KOPT-K1 (cell line): ENCODE data around the gene KIF3B.
"Not testable (repeated sequence)": the region's sequence is repeated elsewhere in the genome, so short reads cannot be mapped to it uniquely, and the experiment has no call there.

Experiments used
- H3K27ac ChIP-seq: fragments of 200-600 bp; sonication (generic); 2 replicates; pipeline ENCODE4 v1.5.1; 2016; ENCODE audit warnings: antibody characterized with exemption, mild to moderate bottlenecking, low read depth, low read length; ENCODE audit not compliant: poor library complexity, severe bottlenecking
- H3K36me3 ChIP-seq: fragments of 200-600 bp; sonication (generic); 2 replicates; pipeline ENCODE4 v1.5.1; 2017; ENCODE audit warnings: antibody characterized with exemption, mild to moderate bottlenecking, low read length, moderate library complexity; ENCODE audit not compliant: insufficient read depth
- H3K9me3 ChIP-seq: fragments of 200-600 bp; sonication (generic); 2 replicates; pipeline ENCODE4 v1.5.1; 2017; ENCODE audit warnings: antibody characterized with exemption, low read length, mild to moderate bottlenecking; ENCODE audit not compliant: insufficient read depth, poor library complexity, severe bottlenecking

The KIF3B gene

GRCh38 chr20:32238483-32239425 lies 38.7 kb upstream of the KIF3B start:
- Histone ChIP-seq H3K9me3 (no peaks in the 10 kb centered on the region), H3K27ac (no peak overlapping the region), H3K36me3 (peaks cover 41% of the 10 kb centered on the region)

DNA sequence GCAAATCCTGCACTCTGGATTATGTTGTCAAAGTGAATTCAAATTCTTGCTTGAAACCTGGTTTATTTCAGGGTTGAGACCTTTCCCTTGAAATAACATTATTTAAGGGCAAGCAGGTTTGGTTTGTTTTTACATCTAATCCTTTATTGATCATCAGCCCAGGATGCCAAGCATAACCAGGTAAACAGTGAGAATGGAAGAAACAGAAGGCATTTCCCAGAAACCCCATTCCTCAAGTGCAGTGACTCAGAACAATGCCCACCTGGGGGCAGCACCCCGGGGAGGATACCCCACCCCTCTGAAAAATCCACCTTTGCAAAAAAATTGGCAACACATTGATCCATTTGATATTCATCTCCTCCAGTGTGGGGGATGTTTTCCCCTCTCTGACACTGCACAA lies 37.2 kb upstream of the KIF3B start:
- H3K27ac ChIP-seq = no peak overlapping the region
- H3K9me3 ChIP-seq = no peaks in the 10 kb centered on the region
- peaks cover 26% of the 10 kb centered on the region for H3K36me3 ChIP-seq

DNA sequence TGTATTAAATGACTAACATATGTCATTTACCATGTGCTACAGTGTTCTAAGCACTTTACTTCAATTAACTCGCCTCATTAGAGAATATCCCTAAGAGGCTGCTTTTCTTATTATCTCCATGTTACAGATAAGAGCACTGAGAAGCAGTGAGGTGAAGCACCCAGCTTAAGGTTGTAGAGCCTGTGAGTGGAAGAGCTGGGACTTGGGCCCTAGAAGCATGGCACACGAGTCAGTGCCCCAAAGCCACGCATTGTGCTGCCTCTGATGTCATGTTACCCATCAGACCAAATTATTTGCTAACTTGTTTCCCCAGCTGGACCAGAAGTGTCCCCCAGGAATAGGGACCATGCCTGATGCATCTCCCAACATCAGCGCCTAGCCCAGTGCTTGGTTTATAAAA lies 35.6 kb upstream of the KIF3B start:
- H3K27ac ChIP-seq = no peak overlapping the region

DNA sequence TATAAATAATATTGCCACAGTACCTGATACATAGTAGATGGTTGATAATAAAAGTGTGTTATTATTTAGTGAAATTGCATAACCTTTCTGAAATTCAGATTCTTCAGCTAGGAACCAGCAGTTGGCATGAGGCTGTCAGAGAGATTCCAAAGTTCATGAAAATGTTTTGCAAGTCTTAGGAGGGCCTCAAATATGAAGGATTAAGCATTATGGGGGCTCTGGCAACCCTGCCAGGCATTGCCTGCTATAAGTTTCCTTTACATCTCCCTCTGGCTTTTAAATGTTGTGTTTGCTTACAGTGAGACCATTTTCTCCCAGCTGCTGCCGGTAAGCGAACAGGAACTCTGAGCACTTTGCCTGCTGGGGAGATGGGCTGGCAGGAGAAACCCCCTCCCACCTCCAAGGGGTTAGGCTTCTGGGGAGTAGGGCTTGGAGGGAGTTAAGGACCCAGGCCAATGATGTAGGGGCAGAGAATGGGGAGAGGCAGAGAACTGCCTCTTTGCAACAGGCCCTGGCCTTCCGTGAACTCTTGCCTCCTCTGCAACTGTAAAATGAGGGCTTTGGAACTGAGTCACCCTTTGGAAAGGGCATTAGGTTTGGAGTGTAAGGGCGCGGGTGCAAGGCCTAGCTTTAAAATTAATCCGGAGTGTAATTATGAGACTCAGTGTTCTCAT lies 33.2 kb upstream of the KIF3B start:
- H3K9me3 ChIP-seq = no peaks in the 10 kb centered on the region
- no peak overlapping the region for H3K27ac ChIP-seq
- H3K36me3 ChIP-seq = no peaks in the 10 kb centered on the region

More for the DNA sequence above, 35.6 kb upstream of the KIF3B start:
- Histone ChIP-seq H3K36me3 (peaks cover 10% of the 10 kb centered on the region; the same call in 1 of the 2 replicates), H3K9me3 (no peaks in the 10 kb centered on the region)

GRCh38 chr20:32244959-32245358 lies 32.5 kb upstream of the KIF3B start:
- Histone ChIP-seq H3K27ac (no peak overlapping the region), H3K36me3 (no peaks in the 10 kb centered on the region)

DNA sequence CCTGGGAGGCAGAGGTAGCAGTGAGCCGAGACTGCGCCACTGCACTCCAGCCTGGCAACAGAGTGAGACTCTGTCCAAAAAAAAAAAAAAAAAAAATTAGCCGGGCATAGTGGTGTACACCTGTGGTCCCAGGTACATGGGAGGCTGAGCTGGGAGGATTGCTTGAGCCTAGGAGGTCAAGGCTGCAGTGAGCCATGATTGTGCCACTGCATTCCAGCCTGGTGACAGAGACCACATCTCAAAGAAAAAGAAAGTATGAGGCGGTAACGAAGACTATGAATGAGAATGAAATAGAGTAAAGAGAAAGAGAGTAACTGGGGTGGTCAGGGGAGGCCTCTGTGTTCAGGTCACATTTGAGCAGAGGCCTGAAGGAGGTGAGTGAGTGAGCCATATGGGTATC lies 31.2 kb upstream of the KIF3B start:
- H3K36me3 ChIP-seq, H3K27ac ChIP-seq, H3K9me3 ChIP-seq: not testable (repeated sequence)

More at GRCh38 chr20:32244959-32245358, 32.5 kb upstream of the KIF3B start:
- no peaks in the 10 kb centered on the region for H3K9me3 ChIP-seq

DNA sequence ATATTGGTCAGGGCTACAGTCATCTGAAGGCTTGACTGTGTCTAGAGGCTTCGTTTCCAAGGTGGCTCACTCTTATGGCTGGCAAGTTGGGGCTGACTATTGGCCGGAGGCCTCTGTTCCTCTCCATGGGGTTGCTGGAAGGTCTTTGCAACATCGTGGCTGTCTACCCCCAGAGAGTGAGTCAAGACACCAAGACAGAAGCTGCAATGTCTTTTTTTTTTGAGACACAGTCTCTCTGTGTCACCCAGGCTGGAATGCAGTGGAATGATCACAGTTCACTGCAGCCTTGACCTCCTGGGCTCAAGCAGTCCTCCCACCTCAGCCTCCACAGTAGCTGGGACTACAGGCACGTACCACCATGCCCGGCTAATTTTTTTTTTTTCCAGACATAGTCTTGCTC lies 29.4 kb upstream of the KIF3B start:
- H3K36me3 ChIP-seq = no peaks in the 10 kb centered on the region
- no peaks in the 10 kb centered on the region for H3K9me3 ChIP-seq
- H3K27ac ChIP-seq = no peak overlapping the region

DNA sequence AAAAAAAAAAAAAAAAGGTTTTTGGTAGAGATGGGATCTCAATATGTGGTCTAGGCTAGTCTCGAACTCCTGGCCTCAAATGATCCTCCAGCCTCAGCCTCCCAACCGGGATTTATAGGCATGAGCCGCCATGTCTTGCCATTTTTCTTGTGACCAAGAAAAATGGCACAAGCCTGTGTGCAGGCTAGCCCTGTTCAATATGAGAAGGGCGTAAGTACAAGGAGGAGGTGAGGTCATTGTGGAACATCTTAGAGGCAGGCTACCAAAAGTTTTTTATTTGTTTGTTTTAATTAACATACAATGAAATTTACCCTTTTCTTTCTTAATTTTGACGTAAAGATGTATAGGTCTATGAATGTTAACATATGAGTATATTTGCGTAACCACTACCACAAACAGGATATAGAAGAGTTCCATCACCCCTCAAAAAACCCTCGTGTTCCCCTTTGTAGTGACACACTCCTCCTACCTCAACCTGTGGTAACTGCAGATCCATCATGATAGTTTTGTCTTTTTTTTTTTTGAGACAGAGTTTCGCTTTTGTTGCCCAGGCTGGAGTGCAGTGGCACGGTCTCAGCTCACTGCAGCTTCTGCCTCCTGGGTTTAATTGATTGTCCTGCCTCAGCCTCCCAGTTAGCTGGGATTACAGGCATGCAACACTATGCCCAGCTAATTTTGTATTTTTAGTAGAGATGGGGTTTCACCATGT lies 28.3 kb upstream of the KIF3B start:
- no peaks in the 10 kb centered on the region for H3K9me3 ChIP-seq
- H3K27ac ChIP-seq = no peak overlapping the region
- no peaks in the 10 kb centered on the region for H3K36me3 ChIP-seq

- H3K36me3 ChIP-seq = no peaks in the 10 kb centered on the region
- no peak overlapping the region for H3K27ac ChIP-seq
Measured at GRCh38 chr20:32251470-32251869, 26.0 kb upstream of the KIF3B start.

GRCh38 chr20:32252189-32252588 lies 25.3 kb upstream of the KIF3B start:
- H3K36me3 ChIP-seq = no peaks in the 10 kb centered on the region
- H3K27ac ChIP-seq = no peak overlapping the region
- no peaks in the 10 kb centered on the region for H3K9me3 ChIP-seq

More at GRCh38 chr20:32251470-32251869, 26.0 kb upstream of the KIF3B start:
- H3K9me3 ChIP-seq = no peaks in the 10 kb centered on the region

GRCh38 chr20:32260973-32261372 lies 16.5 kb upstream of the KIF3B start:
- not testable (repeated sequence) for H3K36me3 ChIP-seq, H3K9me3 ChIP-seq, H3K27ac ChIP-seq

DNA sequence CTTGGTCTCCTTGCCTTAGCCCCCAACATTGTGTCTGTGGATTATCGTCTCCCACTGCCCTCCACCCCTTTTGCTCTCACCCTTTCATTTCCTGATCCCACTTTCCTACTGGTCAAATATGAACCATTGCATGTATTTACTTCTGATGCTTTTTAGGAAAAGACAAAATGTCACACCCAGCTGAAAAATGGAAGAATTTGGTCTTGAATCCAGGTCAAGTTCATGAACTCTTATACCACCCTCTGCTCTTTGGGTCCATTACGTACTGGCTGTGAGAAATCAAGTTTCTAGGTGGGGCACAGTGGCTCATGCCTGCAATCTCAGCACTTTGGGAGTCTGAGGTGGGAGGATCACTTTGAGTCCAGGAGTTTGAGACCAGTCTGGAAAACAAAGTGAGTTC lies 15.8 kb upstream of the KIF3B start:
- H3K36me3 ChIP-seq = no peaks in the 10 kb centered on the region
- no peaks in the 10 kb centered on the region for H3K9me3 ChIP-seq
- H3K27ac ChIP-seq = no peak overlapping the region

DNA sequence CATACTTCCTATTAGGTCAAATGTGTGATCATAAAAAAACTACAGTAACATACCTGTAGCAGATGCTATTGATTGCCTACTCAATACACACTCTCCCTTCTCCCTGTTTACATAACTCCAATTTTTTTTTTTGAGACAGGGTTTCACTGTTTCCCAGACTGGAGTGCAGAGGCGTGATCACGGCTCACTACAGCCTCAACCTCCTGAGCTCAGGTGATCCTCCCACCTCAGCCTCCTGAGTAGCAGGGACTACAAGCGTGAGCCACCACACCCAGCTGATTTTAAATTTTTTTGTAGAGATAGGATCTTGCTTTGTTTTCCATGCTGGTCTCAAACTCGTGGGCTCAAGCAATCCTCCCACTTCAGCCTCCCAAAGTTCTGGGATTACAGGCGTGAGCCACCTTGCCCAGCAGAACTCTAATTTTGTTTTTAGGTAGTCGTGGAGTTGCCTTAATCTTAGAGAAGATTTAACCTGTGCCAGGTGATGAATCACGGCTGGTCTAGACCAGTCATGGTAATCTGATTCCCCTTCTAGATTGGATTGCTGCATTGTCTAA lies 14.0 kb upstream of the KIF3B start:
- no peaks in the 10 kb centered on the region for H3K36me3 ChIP-seq
- no peak overlapping the region for H3K27ac ChIP-seq

GRCh38 chr20:32271620-32272019 lies 5.8 kb upstream of the KIF3B start:
- Histone ChIP-seq H3K36me3 (no peaks in the 10 kb centered on the region), H3K9me3 (peaks cover 9% of the 10 kb centered on the region), H3K27ac (no peak overlapping the region)

More for the DNA sequence above, 14.0 kb upstream of the KIF3B start:
- H3K9me3 ChIP-seq = no peaks in the 10 kb centered on the region

GRCh38 chr20:32274359-32274758 lies 3.1 kb upstream of the KIF3B start:
- H3K9me3 ChIP-seq = peaks cover 9% of the 10 kb centered on the region
- H3K27ac ChIP-seq = no peak overlapping the region
- no peaks in the 10 kb centered on the region for H3K36me3 ChIP-seq
